Neural progenitor cell (in vitro differentiated cells): ENCODE results near the gene PCCA.

Experiments
- EZH2phosphoT487 ChIP-seq: fragments of 200-600 bp; sonication (generic); IDR thresholded peaks from 2 replicates; pipeline ENCODE4 v1.6.1; 2017; ENCODE audit warnings: antibody characterized with exemption
- TF ChIP-seq, protein P1 (sequence below): fragments of 200-600 bp; sonication (generic); IDR thresholded peaks from 2 replicates; pipeline ENCODE4 v1.5.1; 2017; ENCODE audit warnings: antibody characterized with exemption, mild to moderate bottlenecking

DNA sequence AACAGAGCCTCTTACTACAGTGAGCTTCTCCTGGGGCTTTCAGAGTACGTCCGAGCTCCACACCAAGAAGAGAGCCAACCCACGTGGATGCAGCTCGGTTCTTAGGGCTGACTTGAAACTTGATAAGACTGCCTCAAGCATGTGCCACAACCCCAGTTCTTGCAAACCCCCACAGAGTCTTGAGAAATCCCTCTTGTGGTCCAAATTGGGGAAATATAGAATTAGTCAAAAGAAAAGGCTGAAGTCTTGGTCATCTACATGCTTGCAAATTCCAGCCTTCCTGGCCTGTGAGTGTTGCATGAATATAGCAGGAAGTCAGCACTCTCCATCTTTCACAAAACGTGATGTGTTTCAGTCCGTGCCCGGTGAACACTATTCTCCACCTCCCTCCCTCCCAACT is 404.5 kb downstream of the PCCA start:
- TF ChIP-seq, protein P1, sequence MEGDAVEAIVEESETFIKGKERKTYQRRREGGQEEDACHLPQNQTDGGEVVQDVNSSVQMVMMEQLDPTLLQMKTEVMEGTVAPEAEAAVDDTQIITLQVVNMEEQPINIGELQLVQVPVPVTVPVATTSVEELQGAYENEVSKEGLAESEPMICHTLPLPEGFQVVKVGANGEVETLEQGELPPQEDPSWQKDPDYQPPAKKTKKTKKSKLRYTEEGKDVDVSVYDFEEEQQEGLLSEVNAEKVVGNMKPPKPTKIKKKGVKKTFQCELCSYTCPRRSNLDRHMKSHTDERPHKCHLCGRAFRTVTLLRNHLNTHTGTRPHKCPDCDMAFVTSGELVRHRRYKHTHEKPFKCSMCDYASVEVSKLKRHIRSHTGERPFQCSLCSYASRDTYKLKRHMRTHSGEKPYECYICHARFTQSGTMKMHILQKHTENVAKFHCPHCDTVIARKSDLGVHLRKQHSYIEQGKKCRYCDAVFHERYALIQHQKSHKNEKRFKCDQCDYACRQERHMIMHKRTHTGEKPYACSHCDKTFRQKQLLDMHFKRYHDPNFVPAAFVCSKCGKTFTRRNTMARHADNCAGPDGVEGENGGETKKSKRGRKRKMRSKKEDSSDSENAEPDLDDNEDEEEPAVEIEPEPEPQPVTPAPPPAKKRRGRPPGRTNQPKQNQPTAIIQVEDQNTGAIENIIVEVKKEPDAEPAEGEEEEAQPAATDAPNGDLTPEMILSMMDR, result no peak
- TF ChIP-seq EZH2phosphoT487, result no peak
